Activated CD4-positive, alpha-beta T cell treated with anti-CD3 and anti-CD28 coated beads for 1 hour (primary cell): ENCODE results near the gene NCOA7.

Experiments used
- DNase-seq: peaks from one replicate; pipeline ENCODE4 v3.0.0-alpha.2; 2020

NCOA7 gene

DNA sequence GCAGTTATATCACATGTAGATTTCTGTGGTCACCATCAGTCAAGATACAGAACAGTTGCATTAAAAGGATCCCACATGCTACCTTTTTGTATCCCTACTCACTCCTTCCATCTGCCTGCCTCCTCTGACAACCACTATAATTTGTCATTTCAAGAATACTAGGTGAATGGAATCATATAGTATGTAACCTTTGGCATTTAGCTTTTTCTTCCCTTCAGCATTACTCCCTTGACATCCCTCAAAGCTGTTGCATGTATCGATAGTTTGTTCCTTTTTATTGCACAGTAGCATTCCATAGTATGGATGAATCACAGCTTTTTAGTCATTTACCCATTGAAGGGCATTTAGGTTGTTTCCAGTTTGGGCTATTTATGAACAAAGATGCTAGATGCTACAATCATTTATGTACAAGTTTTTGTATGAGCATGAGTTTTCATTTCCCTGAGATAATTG lies 26.1 kb downstream of the NCOA7 start:
- DNase-seq = no peak

DNA sequence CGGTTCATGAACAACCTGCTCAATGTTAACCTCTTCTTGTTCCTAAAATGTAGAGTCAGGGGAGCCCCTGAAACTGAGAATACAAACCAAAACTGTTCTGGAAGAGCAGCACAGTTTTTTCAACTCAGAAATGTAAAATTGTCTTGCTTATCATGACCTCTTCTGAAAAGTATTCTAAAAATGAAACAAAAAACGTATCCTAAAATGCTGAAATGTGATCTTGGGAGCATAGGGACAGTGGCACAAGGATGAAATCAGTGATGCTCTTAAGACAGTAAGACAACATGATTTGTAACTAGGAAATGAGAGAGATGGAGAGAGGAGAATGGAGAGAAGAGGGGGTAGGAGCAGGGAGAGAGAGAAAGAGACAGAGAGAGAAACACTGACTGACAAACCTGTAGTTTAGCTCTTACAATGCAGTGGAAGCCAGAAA lies 27.5 kb downstream of the NCOA7 start:
- DNase-seq = no peak

DNA sequence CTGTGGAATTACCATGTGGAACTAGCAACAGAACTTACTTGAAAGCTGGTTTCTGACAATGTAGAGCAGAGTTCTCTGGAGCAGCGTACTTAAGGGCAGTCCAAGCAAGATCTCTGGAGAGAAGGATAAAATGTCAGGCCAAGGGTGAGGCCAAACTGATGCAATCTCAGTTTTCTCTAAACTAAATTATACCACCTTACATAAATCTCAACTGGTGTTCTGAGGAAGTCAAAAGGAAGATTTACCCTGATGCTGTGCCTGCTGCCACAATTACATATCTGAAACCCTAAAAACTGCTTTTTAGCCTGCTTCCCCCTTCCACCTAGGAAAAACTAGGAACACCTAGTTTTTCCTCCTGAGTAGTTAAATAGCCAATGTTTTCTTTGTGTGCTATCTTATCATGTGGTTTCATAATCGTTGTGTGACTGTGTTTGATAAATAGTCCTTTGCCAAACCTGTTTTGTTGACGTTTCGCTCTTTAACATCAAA lies 28.1 kb downstream of the NCOA7 start:
- no peak for DNase-seq

DNA sequence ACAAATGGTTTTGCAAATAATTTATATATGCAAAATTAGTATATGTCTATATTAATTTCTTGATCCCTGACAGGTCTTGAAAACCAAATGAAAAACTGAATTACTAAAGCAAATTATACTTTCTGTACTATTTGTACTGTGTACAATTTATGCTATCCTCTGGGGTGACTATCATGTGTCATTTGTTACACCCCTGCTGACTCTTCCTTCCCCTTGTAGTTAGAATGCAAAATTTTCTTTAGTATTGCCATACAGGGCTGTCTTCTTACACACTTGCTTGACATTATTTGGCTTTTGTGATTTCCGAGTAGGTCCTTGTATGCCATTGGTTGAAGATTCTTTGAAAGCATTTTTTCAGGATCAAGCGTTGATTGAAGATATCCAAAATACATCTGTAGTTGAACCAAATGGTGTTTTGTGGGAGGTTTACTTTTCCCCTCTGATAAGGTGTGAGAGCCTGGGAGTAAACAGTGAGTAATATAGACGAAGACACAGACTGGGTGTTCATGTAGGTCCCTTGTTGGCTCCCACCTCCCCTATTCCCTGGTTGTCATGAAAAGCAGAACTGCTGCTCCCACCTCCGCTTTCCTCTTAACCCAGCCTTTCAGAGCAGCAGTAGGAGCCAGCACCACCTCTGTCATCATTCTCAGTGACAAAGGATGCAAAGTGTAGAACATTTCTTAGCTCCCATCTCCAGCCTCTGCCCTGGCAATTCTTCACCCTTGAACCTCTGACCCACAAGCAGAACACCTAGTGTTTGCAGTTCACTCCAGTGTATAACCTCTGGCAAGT lies 29.0 kb downstream of the NCOA7 start:
- no peak for DNase-seq

DNA sequence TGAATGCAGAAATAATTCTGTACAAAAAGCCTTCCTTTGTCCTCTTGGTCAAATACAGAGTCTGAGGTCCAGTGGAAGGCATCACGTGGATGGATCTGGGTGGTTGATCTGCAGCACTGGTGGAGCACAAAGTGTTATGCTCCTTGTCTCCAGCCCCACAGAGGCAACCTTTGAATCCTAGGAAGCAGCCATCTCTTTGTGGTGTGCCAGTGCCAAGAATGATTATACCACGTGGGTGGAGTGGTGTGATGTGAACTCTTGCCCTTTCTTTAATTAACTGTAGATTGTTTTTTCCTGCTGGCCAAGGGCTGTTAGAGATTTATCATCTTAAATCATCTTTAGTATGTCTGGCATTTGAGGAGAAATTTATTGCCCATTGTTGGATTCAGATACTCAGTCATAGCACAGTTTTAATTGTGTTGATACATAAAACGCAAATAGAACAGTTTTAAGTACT lies 31.1 kb downstream of the NCOA7 start:
- no peak for DNase-seq

DNA sequence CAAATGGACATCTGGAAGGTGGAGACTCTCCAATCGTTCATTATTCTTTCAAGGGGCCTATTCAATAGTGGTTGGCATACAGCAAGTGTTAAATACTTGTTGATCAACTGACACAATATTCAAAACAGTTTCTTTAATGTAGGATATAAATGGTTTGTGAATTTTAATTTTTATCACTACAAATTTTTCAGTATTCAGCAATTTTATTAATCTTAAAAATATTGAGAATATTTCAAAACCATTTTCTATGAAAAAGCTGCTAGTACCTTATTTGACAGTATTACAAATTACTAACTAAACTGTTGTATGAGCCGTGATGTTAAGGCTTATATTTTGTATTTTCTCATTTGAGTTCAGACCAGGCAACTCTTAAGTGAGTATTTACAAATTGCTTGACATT lies 32.4 kb downstream of the NCOA7 start:
- no peak for DNase-seq

DNA sequence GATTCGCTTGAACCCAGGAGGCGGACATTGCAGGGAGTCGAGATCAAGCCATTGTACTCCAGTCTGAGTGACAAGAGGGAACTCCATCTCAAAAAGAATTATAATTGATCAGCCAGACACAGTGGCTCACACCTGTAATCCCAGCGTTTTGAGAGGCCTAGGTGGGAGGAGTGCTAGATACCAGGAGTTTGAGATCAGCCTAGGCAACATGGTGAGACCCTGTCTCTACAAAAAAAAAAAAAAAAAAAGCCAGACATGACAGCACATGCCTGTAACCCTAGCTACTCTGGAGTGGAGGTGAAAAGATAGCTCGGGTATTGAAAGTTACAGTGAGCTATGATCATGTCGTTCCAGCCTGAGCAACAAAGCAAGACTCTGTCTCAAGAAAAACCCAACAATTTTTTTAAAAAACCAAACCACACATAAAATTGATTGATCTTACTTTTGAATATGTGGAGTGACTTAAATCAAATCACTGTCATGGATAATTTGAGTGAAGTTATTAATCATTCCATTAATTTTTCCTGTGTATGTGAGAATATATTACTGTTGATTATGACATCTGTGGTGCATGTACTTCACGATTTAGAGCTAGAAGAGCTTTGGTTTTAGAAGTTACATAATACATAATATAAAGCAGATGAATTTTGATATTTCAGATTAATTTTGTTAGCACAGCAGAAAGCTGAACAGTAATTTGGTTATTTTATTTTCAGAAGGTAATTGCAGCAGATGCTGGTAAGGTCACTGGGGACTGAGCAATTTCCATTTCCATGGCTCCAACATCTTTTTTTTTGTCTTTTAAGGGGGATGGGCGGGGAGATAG lies 34.4 kb downstream of the NCOA7 start:
- DNase-seq = no peak

DNA sequence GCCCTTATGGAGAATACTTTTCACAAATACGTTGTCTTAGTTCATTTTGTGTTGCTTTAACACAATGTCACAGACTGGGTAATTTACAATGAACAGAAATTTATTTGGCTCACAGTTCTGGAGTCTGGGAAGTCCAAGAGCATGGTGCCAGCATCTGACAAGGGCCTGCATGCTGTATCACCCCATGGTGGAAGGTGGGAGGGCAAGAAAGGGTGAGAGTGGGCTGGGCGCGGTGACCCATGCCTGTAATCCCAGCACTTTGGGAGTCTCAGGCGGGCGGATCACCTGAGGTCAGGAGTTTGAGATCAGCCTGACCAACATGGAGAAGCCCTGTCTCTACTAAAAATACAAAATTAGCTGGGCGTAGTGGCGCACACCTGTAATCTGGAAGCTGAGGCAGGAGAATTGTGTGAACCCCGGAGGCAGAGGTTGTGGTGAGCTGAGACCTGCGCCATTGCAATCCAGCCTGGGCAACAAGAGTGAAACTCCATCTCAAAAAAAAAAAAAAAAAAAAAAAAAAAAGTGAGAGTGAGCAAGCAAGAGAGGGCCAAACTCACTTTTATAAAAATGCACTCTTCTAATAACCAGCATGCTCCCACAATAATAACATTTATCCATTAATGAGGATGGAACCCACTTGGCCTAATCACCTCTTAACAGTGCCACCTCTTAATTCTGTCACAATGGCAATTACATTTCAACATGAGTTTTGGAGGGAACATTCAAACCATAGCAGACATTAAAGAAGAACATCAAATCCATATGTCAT lies 36.1 kb downstream of the NCOA7 start:
- no peak for DNase-seq

DNA sequence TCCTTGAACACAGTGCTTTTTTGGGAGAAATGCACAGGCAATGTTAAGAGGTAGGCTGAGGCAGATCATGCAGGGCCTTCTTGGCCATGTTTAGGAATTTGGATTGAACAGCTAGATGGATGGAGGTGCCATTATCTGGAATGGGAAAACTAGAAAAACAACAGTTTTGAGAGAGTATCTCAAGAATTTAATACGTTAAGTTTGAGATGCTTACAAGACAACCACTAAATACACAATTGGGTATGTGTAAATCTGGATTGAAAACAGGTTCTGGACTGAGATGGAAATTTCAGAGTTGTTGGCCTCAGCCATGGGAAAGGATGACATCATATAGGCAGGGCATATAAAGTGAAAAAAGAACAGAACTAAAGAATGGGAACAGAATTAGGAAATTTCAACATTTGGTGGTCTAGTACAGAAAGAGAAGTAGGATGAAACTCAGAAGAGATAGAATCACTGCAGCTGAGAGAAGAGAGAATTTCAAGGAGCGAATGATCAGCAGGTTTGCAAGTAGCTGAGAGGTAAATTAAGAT lies 37.1 kb downstream of the NCOA7 start:
- no peak for DNase-seq

DNA sequence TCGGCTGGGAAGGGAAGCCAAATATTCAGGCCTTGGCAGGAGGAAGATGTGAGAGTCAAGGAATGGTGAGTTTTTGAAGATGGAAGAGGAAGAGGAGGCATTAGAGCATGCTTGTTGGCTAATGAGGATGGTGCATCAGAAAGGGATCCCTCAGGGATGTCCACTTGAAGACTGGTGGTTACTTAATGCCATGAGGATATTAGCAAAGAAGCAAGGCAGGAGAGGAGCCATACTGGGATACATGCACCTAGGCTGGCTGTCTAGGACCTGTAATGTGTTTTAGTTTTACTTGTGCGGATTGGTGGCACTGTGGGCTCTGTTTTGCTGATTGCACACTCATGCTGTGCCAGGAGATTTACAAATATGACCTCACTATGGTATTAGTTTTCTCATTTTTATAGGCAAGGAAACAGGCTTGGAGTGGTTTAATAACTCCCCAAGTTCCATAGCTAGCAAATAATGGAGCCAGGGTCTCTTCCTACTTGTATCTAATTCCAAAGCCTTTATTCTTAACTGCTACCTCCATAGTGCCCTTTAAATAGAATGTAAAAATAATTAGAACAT lies 37.8 kb downstream of the NCOA7 start:
- DNase-seq = no peak

DNA sequence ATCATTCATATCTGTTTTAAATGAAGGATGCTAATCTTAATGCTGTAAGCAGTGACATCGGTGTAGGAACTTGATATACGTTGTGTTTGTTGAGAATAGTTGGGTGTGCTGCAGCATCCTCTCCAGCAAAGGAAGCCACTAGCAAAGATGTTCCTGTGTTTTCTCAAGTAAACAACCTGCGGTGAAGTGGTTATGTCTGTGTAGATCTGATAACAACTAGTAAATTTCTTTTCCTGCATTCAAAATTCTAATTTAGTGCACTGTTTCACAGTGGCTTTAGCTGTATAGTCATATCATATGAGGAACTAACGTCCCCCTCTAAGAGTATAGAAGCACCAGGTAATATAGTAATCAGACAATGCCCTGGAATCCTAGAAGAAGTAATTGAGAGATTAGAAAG lies 38.7 kb downstream of the NCOA7 start:
- DNase-seq = no peak

DNA sequence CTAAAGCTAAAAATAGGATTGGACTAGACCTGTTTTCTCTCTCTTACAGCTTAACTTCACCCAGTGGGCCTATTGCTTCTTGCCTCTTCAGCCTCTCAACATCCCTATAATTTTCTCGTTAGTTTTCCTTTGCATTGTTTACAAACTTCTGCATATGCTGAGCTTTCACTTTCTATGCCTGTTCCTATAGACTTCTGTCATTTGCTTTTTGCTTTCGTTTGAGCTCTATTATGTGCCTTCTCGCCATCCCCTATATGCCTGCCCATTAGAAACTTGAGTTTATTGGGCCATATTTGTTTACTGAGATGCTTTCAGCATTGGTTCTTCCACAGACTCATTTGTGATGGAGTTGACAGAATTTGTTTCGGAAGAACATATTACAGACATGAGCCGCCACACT lies 40.9 kb downstream of the NCOA7 start:
- no peak for DNase-seq

DNA sequence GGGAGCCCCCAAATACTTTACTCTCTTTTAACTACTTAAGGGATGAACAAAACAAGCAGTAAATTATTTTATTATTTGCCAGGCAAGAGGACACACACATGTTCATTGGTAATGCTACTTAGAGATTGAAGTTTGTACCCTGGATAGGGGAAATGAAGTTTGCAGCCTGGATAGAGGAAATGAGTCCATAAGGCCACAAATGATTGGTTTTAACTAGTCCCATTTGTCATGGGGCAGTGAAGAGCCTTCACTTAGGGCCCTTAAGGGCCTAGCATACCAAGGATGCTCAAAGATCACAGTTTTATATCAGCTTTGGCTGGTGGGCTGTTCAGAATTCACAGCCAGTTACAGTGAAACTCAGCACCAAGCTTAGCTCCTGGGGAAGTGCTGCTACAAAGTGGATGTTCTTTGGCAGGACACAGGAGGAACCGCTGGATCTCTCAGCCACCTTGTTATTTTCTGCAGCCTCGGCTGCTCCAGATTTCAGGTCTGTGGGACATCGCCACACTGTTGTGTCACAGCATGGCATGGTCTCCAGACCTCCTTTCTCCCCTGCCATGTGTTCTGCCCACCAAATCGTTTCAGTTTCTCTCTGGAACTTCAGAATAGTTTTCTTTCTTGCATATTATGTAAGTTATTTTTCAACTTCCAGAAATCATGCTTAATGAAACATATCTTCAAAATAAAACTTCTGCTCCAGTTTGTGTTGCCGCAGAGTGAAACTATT lies 41.8 kb downstream of the NCOA7 start:
- DNase-seq = no peak

DNA sequence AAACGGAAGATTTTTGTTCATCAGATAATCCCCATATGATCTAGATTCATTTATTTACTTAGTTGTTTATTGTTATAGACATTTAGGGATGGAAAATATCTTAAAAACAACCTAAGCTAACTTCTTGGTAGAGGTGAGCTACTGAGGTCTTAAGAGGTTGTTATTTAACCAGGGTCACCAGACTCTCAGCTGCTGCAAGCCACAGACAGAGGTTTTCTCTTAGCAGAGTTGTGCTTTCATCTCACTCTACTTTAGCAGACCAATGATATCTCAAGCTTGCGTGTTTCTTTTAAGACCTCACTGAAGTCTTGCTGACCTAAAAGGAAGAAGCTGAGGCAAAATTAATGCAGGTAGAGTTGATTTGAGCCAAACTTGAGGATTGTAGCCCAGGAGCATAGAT lies 43.6 kb downstream of the NCOA7 start:
- DNase-seq = no peak

DNA sequence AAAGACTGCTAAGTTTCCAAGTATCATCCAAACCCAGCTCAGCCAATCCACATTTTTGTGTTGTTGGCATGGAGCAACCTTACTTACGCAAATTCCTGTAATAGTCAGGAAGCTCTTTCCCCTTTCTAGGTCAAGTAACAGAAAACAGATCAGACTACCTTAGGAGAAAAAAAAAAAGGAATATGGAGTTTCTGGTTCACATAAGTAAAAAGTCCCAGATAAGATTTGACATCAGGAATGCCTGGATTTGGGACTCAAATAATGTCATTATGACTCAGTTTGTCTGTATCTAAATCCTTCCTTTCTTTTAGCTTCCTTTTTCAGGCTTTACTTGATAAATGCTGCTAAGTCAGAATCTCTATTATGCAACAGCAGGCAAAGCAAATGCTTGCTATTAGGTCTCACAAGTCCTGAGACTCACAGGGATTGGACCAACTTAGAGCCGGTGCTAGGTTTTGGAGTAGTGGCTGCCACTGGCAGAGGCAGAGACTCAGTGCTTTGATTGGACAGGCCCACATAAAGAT lies 44.5 kb downstream of the NCOA7 start:
- DNase-seq = no peak

DNA sequence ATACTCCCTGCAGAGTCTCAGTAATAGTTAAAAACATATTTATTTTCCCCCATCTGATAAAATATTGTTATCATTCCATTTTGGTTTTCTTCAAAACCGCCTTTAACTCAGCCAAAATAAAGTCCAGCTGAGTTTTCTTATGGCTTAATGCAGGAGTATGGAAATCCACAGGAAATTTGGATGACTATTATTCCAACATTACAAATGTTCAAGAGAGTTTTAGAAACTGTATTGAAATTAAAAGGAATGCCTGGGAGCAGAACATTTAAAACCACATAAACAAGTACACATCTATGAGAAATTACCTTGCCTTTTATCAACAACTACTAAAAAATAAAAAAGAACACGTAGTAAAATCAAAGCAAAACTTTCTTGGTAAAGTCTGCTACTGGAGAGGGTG lies 45.7 kb downstream of the NCOA7 start:
- DNase-seq = no peak

DNA sequence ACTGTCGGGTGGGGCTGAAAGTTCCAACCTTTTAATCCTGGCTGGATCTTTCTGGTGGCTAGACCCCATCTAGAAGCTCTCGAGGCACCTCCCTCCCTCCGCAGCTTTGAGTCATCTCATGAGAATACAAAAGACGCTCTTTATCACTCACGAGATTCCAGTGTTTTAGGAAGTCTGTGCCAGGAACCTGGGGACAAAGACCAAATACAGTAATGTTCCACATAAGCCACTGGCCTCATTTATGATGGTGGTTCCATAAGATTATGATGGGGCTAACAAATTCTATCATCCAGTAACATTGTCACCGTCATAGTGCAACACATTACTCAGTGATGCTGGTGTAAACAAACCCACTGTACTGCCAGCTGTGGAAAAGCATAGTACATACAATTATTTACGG lies 48.7 kb downstream of the NCOA7 start:
- DNase-seq = no peak

DNA sequence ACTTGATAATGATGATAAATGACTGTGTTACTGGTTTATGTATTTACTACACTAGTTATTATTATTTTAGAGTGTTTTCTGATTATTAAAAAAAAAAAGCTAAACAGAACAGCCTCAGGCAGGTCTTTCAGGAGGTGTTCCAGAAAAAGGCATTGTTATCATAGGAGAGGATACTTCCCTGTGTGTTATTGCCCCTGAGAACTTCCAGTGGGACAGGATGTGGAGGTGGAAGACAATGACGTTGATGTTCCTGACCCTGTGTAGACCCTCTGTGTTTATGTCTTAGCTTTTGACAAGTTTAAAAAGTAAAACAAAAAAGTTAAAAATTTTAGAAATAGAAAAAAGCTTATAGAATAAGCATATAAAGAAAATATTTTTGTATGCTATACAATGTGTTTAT lies 49.1 kb downstream of the NCOA7 start:
- DNase-seq = no peak

DNA sequence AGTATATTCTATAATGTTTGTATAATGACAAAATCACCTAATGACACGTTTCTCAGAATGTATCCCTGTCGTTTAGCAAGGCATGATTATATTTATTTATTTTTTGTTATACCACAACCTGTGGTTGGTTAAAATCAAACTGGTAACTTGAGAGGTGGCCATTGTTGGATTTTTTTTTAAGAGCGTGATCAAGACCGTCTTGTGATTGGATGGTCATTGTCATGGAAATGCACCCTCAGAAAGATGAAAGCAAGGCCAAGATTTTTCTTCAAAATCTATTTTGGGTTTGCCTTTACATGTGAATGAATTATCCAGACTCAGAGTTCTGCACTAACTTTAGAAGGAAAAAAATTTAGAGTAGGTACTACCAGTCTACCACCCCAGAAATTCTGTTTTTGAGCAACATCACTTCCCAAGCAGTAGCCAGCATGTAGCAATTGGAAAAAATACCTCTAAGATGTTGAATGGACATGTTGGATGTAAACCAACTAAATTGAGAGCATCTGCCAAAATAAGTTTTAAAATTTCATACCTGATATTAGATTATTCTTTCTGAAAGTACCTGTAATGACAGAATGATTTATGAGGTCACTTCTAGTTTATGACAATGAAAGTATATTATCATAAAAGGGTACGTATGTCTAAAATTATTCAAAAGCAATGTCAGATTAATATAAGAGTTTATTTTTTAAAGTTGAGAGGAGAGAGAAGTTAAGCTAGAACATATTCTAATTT lies 50.8 kb downstream of the NCOA7 start:
- DNase-seq = no peak

DNA sequence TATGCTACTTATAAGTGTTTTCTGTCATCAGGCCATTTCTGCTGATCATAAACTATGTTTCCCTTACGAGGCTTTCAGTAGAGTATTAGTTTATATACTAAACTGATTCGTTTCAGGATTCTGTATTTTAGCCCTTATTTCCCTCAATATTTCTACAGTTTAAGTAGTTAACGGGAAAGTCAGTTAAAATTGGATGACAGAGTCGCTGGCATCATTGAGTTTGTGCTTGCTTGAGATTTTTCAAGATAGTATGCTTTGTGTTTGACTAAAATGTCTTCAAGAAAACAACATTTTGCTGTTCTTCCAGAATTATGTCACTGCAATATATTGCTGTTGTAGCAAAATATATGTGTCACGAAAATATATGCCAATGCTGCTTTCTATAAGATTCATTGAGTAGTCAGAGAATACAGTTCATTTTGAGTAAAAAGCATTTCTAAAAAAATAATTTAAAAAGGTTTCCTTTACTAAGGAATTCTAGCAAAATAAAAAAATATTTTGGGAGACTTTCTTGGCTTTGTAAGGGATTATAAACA lies 51.4 kb downstream of the NCOA7 start:
- no peak for DNase-seq

DNA sequence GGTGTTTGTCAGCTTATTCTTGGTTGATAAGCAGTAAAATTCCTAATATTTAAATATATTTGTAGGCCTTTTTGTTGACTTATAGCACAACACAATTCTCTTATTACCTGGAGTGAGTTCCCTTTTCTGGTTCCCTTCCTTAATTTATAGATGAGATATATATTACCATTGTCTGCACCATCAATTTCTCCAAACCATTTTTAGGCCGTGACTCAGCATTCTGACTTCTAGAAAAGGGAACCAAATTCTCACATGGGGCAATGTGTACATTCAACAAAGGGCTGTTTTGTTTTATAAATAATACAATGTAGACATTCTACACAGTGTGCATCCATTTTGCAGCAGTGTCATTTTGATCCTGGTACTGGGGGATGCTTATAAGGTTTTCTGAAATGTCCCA lies 52.8 kb downstream of the NCOA7 start:
- DNase-seq = no peak
